HG03378 (cell line): ENCODE data around the gene FLT3.
"Not testable (repeated sequence)": the region's sequence is repeated elsewhere in the genome, so short reads cannot be mapped to it uniquely, and the experiment has no call there.

ENCODE experiments used
- ATAC-seq: cut with Tn5 transposase; IDR thresholded peaks from one replicate; pipeline ENCODE4 v1.9.1; 2021; ENCODE audit warnings: mild to moderate bottlenecking, moderate library complexity; ENCODE audit not compliant: unreplicated experiment

Gene FLT3

GRCh38 chr13:27975564-27976361 is 124.6 kb downstream of the FLT3 start:
- ATAC-seq = no peak

- ATAC-seq = no peak
Measured at GRCh38 chr13:27973961-27974662, 126.3 kb downstream of the FLT3 start.

- no peak for ATAC-seq
Measured at GRCh38 chr13:27973291-27973690, 127.1 kb downstream of the FLT3 start.

GRCh38 chr13:27972478-27972820 is 127.9 kb downstream of the FLT3 start:
- no peak for ATAC-seq

- ATAC-seq = no peak
Measured at GRCh38 chr13:27971776-27972477, 128.4 kb downstream of the FLT3 start.

GRCh38 chr13:27971236-27971645 is 129.1 kb downstream of the FLT3 start:
- no peak for ATAC-seq

GRCh38 chr13:27970382-27971235 is 129.8 kb downstream of the FLT3 start:
- ATAC-seq = no peak

- no peak for ATAC-seq
Measured at GRCh38 chr13:27969866-27970229, 130.5 kb downstream of the FLT3 start.

GRCh38 chr13:27969082-27969865 is 131.1 kb downstream of the FLT3 start, which contains the start of gene CDX2:
TSS of gene CDX2 (minus strand) at chr13:27969315. CDS start at chr13:27969006, 309 bp downstream.
- no peak for ATAC-seq

GRCh38 chr13:27968316-27969081 is 131.9 kb downstream of the FLT3 start:
- no peak for ATAC-seq

GRCh38 chr13:27967736-27968315 is 132.6 kb downstream of the FLT3 start:
- no peak for ATAC-seq

GRCh38 chr13:27967203-27967735 is 133.1 kb downstream of the FLT3 start:
- ATAC-seq = no peak

GRCh38 chr13:27966641-27967202 is 133.7 kb downstream of the FLT3 start:
- ATAC-seq = no peak

- ATAC-seq = no peak
Measured at GRCh38 chr13:27965740-27966640, 134.4 kb downstream of the FLT3 start.

- no peak for ATAC-seq
Measured at GRCh38 chr13:27965343-27965739, 135.0 kb downstream of the FLT3 start.

- no peak for ATAC-seq
Measured at GRCh38 chr13:27964741-27965323, 135.5 kb downstream of the FLT3 start.

GRCh38 chr13:27964206-27964605 is 136.2 kb downstream of the FLT3 start:
- ATAC-seq = not testable (repeated sequence)
